Thyroid gland (tissue), 4 donors: Measurements from ENCODE around the gene CRBN. TPM values are rescaled to one million over a fixed set of nuclear protein-coding genes. Genes with fewer than 3 reads are reported as not detected.
A peak's percentile ranks its signal among the peaks of the same experiment; 100 is the strongest.

Experiments used
- DNase-seq, 2 donors: peaks; one replicate each; pipeline ENCODE4 v3.0.0-alpha.2; 2019
- H3K27ac ChIP-seq, 3 donors: fragments of 200-600 bp; sonication (generic); 1 replicate in 2 of 3; 2 replicates in 1 of 3; pipeline ENCODE4 v1.5.1; 2016 to 2019; ENCODE audit warnings: mild to moderate bottlenecking in 1 of 3, moderate library complexity in 1 of 3
- H3K27me3 ChIP-seq: fragments of 200-600 bp; sonication (generic); one replicate; pipeline ENCODE4 v1.5.1; 2019
- H3K36me3 ChIP-seq, 2 donors: fragments of 200-600 bp; sonication (generic); one replicate each; pipeline ENCODE4 v1.5.1; 2016 to 2019
- H3K4me1 ChIP-seq, 2 donors: fragments of 200-600 bp; sonication (generic); one replicate each; pipeline ENCODE4 v1.5.1; 2017 to 2019
- H3K4me3 ChIP-seq, 3 donors: fragments of 200-600 bp; sonication (generic); replicated peaks in 1 of 3; 1 replicate in 2 of 3; 2 replicates in 1 of 3; pipeline ENCODE4 v1.5.1; 2016; ENCODE audit warnings: mild to moderate bottlenecking in 1 of 3
- H3K9me3 ChIP-seq: fragments of 200-600 bp; sonication (generic); one replicate; pipeline ENCODE4 v1.5.1; 2017
- CTCF ChIP-seq, 6 experiments: fragments of 200-600 bp in 3 of 6; fragments of 450-650 bp in 3 of 6; sonication (generic) in 3 of 6; IDR thresholded peaks; one replicate each; pipeline ENCODE4 v1.5.1; 2016 to 2019; ENCODE audit warnings: antibody characterized with exemption in 6 of 6, mild to moderate bottlenecking in 2 of 6, inconsistent platforms in 1 of 6, moderate library complexity in 1 of 6
- POLR2A ChIP-seq, 2 donors: fragments of 450-650 bp; IDR thresholded peaks; one replicate each; pipeline ENCODE4 v1.6.1; 2017; ENCODE audit warnings: antibody characterized with exemption in 2 of 2, mild to moderate bottlenecking in 2 of 2, moderate library complexity in 1 of 2
- WGBS, 2 donors: methylation state at CpG; one replicate each; pipeline ENCODE4 v1.1.5; 2017; 5-methylcytosine and 5-hydroxymethylcytosine counted together
- intact Hi-C: fragments of 100-400 bp; cut with DNase I; formaldehyde crosslinking; loops from one replicate; pipeline ENCODE4 v1.15.1; 2023
- total RNA-seq, 4 donors: library from RNA; depleted of rRNA; stranded (reverse); fragments of >200 nt; gene quantifications; one replicate each; pipeline ENCODE4 v1.2.3, GENCODE V29; 2016

CRBN gene
- total RNA-seq, 4 donors from 2014 or later = 74.3 to 138 (median 91.4) TPM

- intact Hi-C loops = no loop called here
- WGBS, 2 donors = 48 to 63% methylated on average over 8 of the region's 8 CpGs
Observed at GRCh38 chr3:3145831-3146230, 33.7 kb downstream of the CRBN start.

DNA sequence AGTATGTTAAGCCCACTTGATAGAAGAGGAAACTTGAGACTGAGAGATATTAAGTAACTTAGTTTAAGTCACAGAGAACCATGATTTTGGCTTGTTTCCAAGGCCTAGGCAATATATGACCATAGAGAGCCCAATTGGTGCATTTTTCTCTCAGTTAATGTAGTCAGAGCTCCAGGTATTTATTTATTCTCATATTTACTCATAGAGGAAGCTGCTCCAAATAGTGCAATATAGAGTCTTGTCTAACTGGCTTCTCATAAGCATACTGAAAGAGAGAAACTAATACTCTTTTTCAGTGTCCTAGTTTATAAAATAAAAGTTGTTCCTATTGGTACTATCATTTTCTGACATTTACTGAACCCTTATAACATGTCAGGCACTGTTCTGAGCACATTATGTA, 37.6 kb downstream of the CRBN start:
- H3K4me3 ChIP-seq = no peak overlapping the region
- H3K27me3 ChIP-seq = no peaks in the 10 kb centered on the region
- TF ChIP-seq CTCF (IDR thresholded peaks at IDR 0.05) = no peak
- TF ChIP-seq POLR2A (IDR thresholded peaks at IDR 0.05) = no peak
- DNase-seq = no peak
- H3K27ac ChIP-seq = no peak overlapping the region
- H3K36me3 ChIP-seq = peaks cover 18 to 33% of the 10 kb centered on the region in 2 donors
- intact Hi-C loops = no loop called here
- no peaks in the 10 kb centered on the region for H3K9me3 ChIP-seq
- peaks cover 3 to 10% of the 10 kb centered on the region in 2 donors for H3K4me1 ChIP-seq

More at GRCh38 chr3:3145831-3146230, 33.7 kb downstream of the CRBN start:
- Histone ChIP-seq H3K9me3 (no peaks in the 10 kb centered on the region), H3K36me3 (peaks cover 23 to 37% of the 10 kb centered on the region in 2 donors), H3K27me3 (no peaks in the 10 kb centered on the region), H3K4me3 (no peak overlapping the region), H3K27ac (peak overlapping the region in 2 of 3 donors; percentile 51 to 64), H3K4me1 (peaks cover 3 to 10% of the 10 kb centered on the region in 2 donors)
- no peak for DNase-seq
- TF ChIP-seq CTCF (IDR thresholded peaks at IDR 0.05) (no peak), POLR2A (IDR thresholded peaks at IDR 0.05) (no peak)

GRCh38 chr3:3137526-3137925, 42.0 kb downstream of the CRBN start:
- TF ChIP-seq CTCF (IDR thresholded peaks at IDR 0.05) (no peak), POLR2A (IDR thresholded peaks at IDR 0.05) (no peak)
- Histone ChIP-seq H3K4me1 (no peaks in the 10 kb centered on the region), H3K4me3 (no peak overlapping the region), H3K27ac (no peak overlapping the region), H3K36me3 (peaks cover 18 to 26% of the 10 kb centered on the region in 2 donors), H3K9me3 (no peaks in the 10 kb centered on the region), H3K27me3 (no peaks in the 10 kb centered on the region)
- no peak for DNase-seq
- 93 to 96% methylated on average over 6 of the region's 6 CpGs for WGBS, 2 donors
- intact Hi-C loops = no loop called here

- Histone ChIP-seq H3K4me1 (no peaks in the 10 kb centered on the region), H3K4me3 (no peak overlapping the region), H3K36me3 (peaks cover 10 to 19% of the 10 kb centered on the region in 2 donors), H3K9me3 (no peaks in the 10 kb centered on the region), H3K27me3 (no peaks in the 10 kb centered on the region), H3K27ac (no peak overlapping the region)
- WGBS, 2 donors = 96 to 98% methylated on average over 4 of the region's 4 CpGs
- TF ChIP-seq POLR2A (IDR thresholded peaks at IDR 0.05) = no peak
- TF ChIP-seq CTCF (IDR thresholded peaks at IDR 0.05) = no peak
- intact Hi-C loops = no loop called here
- DNase-seq = no peak
Observed at GRCh38 chr3:3134750-3135448, 44.6 kb downstream of the CRBN start.

- no peak for DNase-seq
- intact Hi-C loops = no loop called here
- no peaks in the 10 kb centered on the region for H3K4me1 ChIP-seq
- H3K4me3 ChIP-seq = no peak overlapping the region
- TF ChIP-seq CTCF (IDR thresholded peaks at IDR 0.05) (no peak), POLR2A (IDR thresholded peaks at IDR 0.05) (no peak)
- no peaks in the 10 kb centered on the region for H3K27me3 ChIP-seq
- no peaks in the 10 kb centered on the region for H3K9me3 ChIP-seq
- no peak overlapping the region for H3K27ac ChIP-seq
- H3K36me3 ChIP-seq = peaks cover 0 to 21% of the 10 kb centered on the region in 2 donors
- WGBS, 2 donors = 85 to 92% methylated on average over 6 of the region's 6 CpGs
Observed at GRCh38 chr3:3133500-3133899, 46.0 kb downstream of the CRBN start.
